ENCODE data around the gene GSKIP.

DNA sequence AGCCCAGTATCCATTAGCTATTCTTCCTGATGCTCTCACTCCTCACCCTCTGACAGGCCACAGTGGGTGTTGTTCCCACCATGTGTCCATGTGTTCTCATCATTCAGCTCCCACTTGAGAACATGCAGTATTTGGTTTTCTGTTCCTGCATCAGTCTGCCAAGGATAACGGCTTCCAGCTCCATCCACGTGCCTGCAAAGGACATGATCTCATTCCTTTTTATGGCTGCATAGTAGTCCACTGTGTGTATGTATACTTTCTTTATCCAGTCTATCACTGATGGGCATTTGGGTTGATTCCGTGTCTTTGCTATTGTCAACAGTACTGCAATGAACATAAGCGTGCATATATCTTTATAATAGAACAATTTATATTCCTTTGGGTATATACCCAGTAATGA lies 9.1 kb upstream of the GSKIP start:
- TF ChIP-seq, protein P1, sequence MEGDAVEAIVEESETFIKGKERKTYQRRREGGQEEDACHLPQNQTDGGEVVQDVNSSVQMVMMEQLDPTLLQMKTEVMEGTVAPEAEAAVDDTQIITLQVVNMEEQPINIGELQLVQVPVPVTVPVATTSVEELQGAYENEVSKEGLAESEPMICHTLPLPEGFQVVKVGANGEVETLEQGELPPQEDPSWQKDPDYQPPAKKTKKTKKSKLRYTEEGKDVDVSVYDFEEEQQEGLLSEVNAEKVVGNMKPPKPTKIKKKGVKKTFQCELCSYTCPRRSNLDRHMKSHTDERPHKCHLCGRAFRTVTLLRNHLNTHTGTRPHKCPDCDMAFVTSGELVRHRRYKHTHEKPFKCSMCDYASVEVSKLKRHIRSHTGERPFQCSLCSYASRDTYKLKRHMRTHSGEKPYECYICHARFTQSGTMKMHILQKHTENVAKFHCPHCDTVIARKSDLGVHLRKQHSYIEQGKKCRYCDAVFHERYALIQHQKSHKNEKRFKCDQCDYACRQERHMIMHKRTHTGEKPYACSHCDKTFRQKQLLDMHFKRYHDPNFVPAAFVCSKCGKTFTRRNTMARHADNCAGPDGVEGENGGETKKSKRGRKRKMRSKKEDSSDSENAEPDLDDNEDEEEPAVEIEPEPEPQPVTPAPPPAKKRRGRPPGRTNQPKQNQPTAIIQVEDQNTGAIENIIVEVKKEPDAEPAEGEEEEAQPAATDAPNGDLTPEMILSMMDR (IDR thresholded peaks at IDR 0.05): no peak
- TF ChIP-seq POLR2A (IDR thresholded peaks at IDR 0.05): no peak

All from uterus (tissue), 2 donors.